OCI-LY1 (cell line): ENCODE measurements around the gene ASIC4.

Experiments
- H2AFZ ChIP-seq: fragments of 200-600 bp; sonication (generic), shearing (Covaris generic); 2 replicates; pipeline ENCODE4 v1.6.0; 2014; ENCODE audit warnings: antibody characterized with exemption, mild to moderate bottlenecking, low read length
- H3F3A ChIP-seq: fragments of 200-600 bp; sonication (generic), shearing (Covaris generic); 2 replicates; pipeline ENCODE4 v1.6.0; 2014; ENCODE audit warnings: mild to moderate bottlenecking, antibody characterized with exemption, low read length, moderate library complexity; ENCODE audit not compliant: insufficient read depth
- H3K27ac ChIP-seq: fragments of 200-600 bp; sonication (generic); 2 replicates; pipeline ENCODE4 v1.5.1; 2014; ENCODE audit warnings: low read length, mixed run types, mild to moderate bottlenecking, low read depth; ENCODE audit not compliant: poor library complexity, severe bottlenecking
- H3K27me3 ChIP-seq: fragments of 200-600 bp; sonication (generic); 2 replicates; pipeline ENCODE4 v1.6.0; 2014; ENCODE audit warnings: antibody characterized with exemption, mild to moderate bottlenecking, low read length, moderate library complexity; ENCODE audit not compliant: insufficient read depth
- H3K36me3 ChIP-seq: fragments of 200-600 bp; sonication (generic); 2 replicates; pipeline ENCODE4 v1.6.1; 2014; ENCODE audit warnings: mild to moderate bottlenecking, antibody characterized with exemption, low read length, moderate library complexity, mixed read lengths; ENCODE audit not compliant: insufficient read depth
- H3K4me1 ChIP-seq: fragments of 200-600 bp; sonication (generic); 2 replicates; pipeline ENCODE4 v1.5.1; 2014; ENCODE audit warnings: mild to moderate bottlenecking, low read length, moderate library complexity; ENCODE audit not compliant: insufficient read depth, severe bottlenecking
- H3K4me2 ChIP-seq: fragments of 200-600 bp; sonication (generic), shearing (Covaris generic); 2 replicates; pipeline ENCODE4 v1.6.1; 2014; ENCODE audit warnings: low read length
- H3K4me3 ChIP-seq: fragments of 200-600 bp; sonication (generic); 2 replicates; pipeline ENCODE4 v1.5.1; 2014; ENCODE audit warnings: low read length, low read depth, mild to moderate bottlenecking, mixed read lengths; ENCODE audit not compliant: poor library complexity, severe bottlenecking
- H3K79me2 ChIP-seq: fragments of 200-600 bp; shearing (Covaris generic); 2 replicates; pipeline ENCODE4 v1.6.1; 2016; ENCODE audit warnings: mixed run types, low read length, mixed read lengths; ENCODE audit not compliant: insufficient read depth
- H3K9ac ChIP-seq: fragments of 200-600 bp; sonication (generic), shearing (Covaris generic); 2 replicates; pipeline ENCODE4 v1.6.1; 2014; ENCODE audit warnings: mild to moderate bottlenecking, low read length, mixed read lengths
- H3K9me2 ChIP-seq: fragments of 200-600 bp; sonication (generic), shearing (Covaris generic); 2 replicates; pipeline ENCODE4 v1.6.1; 2014; ENCODE audit warnings: low read depth, mild to moderate bottlenecking, low read length, mixed read lengths
- H3K9me3 ChIP-seq: fragments of 200-600 bp; shearing (Covaris generic); 2 replicates; pipeline ENCODE4 v1.6.1; 2014; ENCODE audit warnings: low read length, mixed read lengths
- H4K20me1 ChIP-seq: fragments of 200-600 bp; sonication (generic), shearing (Covaris generic); 2 replicates; pipeline ENCODE4 v1.6.0; 2016; ENCODE audit warnings: mild to moderate bottlenecking, low read length; ENCODE audit not compliant: insufficient read depth
- EZH2 ChIP-seq: fragments of 200-600 bp; sonication (generic), shearing (Covaris generic); IDR thresholded peaks from 2 replicates; pipeline ENCODE4 v1.8.0; 2017; ENCODE audit warnings: borderline replicate concordance, mixed run types, mild to moderate bottlenecking, antibody characterized with exemption, low read length, moderate library complexity, mixed read lengths
- TF ChIP-seq, protein P1 (sequence below): fragments of 200-600 bp; sonication (generic), shearing (Covaris generic); IDR thresholded peaks from 2 replicates; pipeline ENCODE4 v1.5.1; 2017; ENCODE audit warnings: mild to moderate bottlenecking, antibody characterized with exemption, low read length, moderate library complexity, mixed read lengths

The ASIC4 gene

GRCh38 chr2:219499058-219499307, 15.3 kb upstream of the ASIC4 start:
- Histone ChIP-seq H3K4me3 (peak overlapping the region; percentile 69), H3F3A (no peaks in the 10 kb centered on the region), H2AFZ (no peak overlapping the region), H3K9ac (peak overlapping the region; percentile 77), H3K36me3 (no peaks in the 10 kb centered on the region), H3K4me1 (peaks cover 22% of the 10 kb centered on the region), H3K27me3 (no peaks in the 10 kb centered on the region), H3K27ac (no peak overlapping the region), H3K9me3 (no peaks in the 10 kb centered on the region), H3K4me2 (peak overlapping the region; percentile 95), H3K9me2 (no peaks in the 10 kb centered on the region), H3K79me2 (no peaks in the 10 kb centered on the region), H4K20me1 (no peaks in the 10 kb centered on the region)
- no peak for TF ChIP-seq EZH2
- TF ChIP-seq, protein P1, sequence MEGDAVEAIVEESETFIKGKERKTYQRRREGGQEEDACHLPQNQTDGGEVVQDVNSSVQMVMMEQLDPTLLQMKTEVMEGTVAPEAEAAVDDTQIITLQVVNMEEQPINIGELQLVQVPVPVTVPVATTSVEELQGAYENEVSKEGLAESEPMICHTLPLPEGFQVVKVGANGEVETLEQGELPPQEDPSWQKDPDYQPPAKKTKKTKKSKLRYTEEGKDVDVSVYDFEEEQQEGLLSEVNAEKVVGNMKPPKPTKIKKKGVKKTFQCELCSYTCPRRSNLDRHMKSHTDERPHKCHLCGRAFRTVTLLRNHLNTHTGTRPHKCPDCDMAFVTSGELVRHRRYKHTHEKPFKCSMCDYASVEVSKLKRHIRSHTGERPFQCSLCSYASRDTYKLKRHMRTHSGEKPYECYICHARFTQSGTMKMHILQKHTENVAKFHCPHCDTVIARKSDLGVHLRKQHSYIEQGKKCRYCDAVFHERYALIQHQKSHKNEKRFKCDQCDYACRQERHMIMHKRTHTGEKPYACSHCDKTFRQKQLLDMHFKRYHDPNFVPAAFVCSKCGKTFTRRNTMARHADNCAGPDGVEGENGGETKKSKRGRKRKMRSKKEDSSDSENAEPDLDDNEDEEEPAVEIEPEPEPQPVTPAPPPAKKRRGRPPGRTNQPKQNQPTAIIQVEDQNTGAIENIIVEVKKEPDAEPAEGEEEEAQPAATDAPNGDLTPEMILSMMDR, result no peak

- H3K79me2 ChIP-seq, result no peaks in the 10 kb centered on the region
- H4K20me1 ChIP-seq, result no peaks in the 10 kb centered on the region
- no peak overlapping the region for H3K27ac ChIP-seq
- H3K4me2 ChIP-seq, result peak overlapping the region; percentile 95
- peak overlapping the region; percentile 77; the same call in 1 of the 2 replicates for H3K9ac ChIP-seq
- no peaks in the 10 kb centered on the region for H3K36me3 ChIP-seq
- TF ChIP-seq EZH2, result no peak
- TF ChIP-seq, protein P1, result no peak
- H3F3A ChIP-seq, result no peaks in the 10 kb centered on the region
- H3K9me2 ChIP-seq, result no peaks in the 10 kb centered on the region
- peak overlapping the region; percentile 69 for H3K4me3 ChIP-seq
- no peak overlapping the region for H2AFZ ChIP-seq
- peaks cover 22% of the 10 kb centered on the region for H3K4me1 ChIP-seq
- H3K9me3 ChIP-seq, result no peaks in the 10 kb centered on the region
- no peaks in the 10 kb centered on the region for H3K27me3 ChIP-seq
Observed at GRCh38 chr2:219499555-219499954, 14.7 kb upstream of the ASIC4 start.

- Histone ChIP-seq H3K9ac (no peak overlapping the region), H3F3A (no peaks in the 10 kb centered on the region), H4K20me1 (no peaks in the 10 kb centered on the region), H3K4me2 (peak overlapping the region; percentile 95; the same call in 1 of the 2 replicates), H3K9me2 (no peaks in the 10 kb centered on the region), H3K79me2 (no peaks in the 10 kb centered on the region), H3K9me3 (no peaks in the 10 kb centered on the region), H3K4me1 (peaks cover 22% of the 10 kb centered on the region), H3K36me3 (no peaks in the 10 kb centered on the region), H3K4me3 (no peak overlapping the region), H3K27me3 (no peaks in the 10 kb centered on the region), H2AFZ (no peak overlapping the region), H3K27ac (no peak overlapping the region)
- TF ChIP-seq, protein P1, result peak; percentile 56; the same call in 1 of the 2 replicates
- TF ChIP-seq EZH2, result no peak
Observed at GRCh38 chr2:219500135-219500534, 14.1 kb upstream of the ASIC4 start.
